HEK293 (cell line): ENCODE measurements around the gene MS4A18.

ENCODE experiments used
- CTCF ChIA-PET: fragments of 350-600 bp; formaldehyde crosslinking; extraction: SDS; loops from one replicate; lab custom pipeline; 2021; ENCODE audit warnings: antibody characterized with exemption; lab: Yijun Ruan, JAX
- POLR2A ChIA-PET: fragments of 300-600 bp; formaldehyde crosslinking; extraction: SDS; loops from one replicate; lab custom pipeline; 2020; ENCODE audit warnings: antibody characterized with exemption, inconsistent platforms; lab: Yijun Ruan, JAX
- H3K27ac ChIP-seq: fragments of 200-500 bp; sonication (Bioruptor generic); 2 replicates; pipeline ENCODE4 v1.5.1; 2014; ENCODE audit warnings: low read depth, low read length, control low read depth, inconsistent platforms; ENCODE audit errors: extremely low read depth
- H3K36me3 ChIP-seq, 2 experiments: fragments of 200-500 bp in 1 of 2; sonication (Bioruptor generic) in 1 of 2; 1 replicate in 1 of 2; 2 replicates in 1 of 2; pipeline ENCODE4 v1.5.1; 2014 to 2017; ENCODE audit warnings: inconsistent platforms in 2 of 2, low read length in 2 of 2; ENCODE audit not compliant: control insufficient read depth in 2 of 2, insufficient read depth in 1 of 2
- H3K4me1 ChIP-seq: fragments of 200-500 bp; sonication (Bioruptor generic); 2 replicates; pipeline ENCODE4 v1.5.1; 2014; ENCODE audit warnings: mild to moderate bottlenecking, low read length, inconsistent platforms; ENCODE audit not compliant: control insufficient read depth, insufficient read depth
- H3K4me3 ChIP-seq: 2 replicates; pipeline ENCODE4 v1.5.1; 2011; ENCODE audit warnings: low read depth, mild to moderate bottlenecking, control low read depth, low read length, moderate library complexity
- H3K9me3 ChIP-seq: fragments of 200-500 bp; sonication (Bioruptor generic); 2 replicates; pipeline ENCODE4 v1.5.1; 2014; ENCODE audit warnings: low read depth, low read length, inconsistent platforms; ENCODE audit not compliant: control insufficient read depth, insufficient read depth
- HOXD13 ChIP-seq: sonication (generic); formaldehyde crosslinking; IDR thresholded peaks from 2 replicates; pipeline ENCODE4 v1.8.0; 2022; ENCODE audit warnings: missing genetic modification reagents, borderline replicate concordance
- PRDM6 ChIP-seq: fragments of 450-650 bp; formaldehyde crosslinking; IDR thresholded peaks from 2 replicates; pipeline ENCODE4 v1.5.1; 2017; ENCODE audit warnings: missing biosample characterization, missing genetic modification characterization
- SP3 ChIP-seq: fragments of 450-650 bp; formaldehyde crosslinking; IDR thresholded peaks from 2 replicates; pipeline ENCODE4 v1.5.1; 2016; ENCODE audit warnings: missing biosample characterization, missing genetic modification characterization
- ZBTB8A ChIP-seq: fragments of 450-650 bp; formaldehyde crosslinking; IDR thresholded peaks from 2 replicates; pipeline ENCODE4 v1.5.1; 2016; ENCODE audit warnings: missing biosample characterization, missing genetic modification characterization
- ZNF169 ChIP-seq: fragments of 450-650 bp; formaldehyde crosslinking; IDR thresholded peaks from 2 replicates; pipeline ENCODE4 v1.5.1; 2016; ENCODE audit warnings: missing biosample characterization, missing genetic modification characterization
- ZNF362 ChIP-seq: fragments of 450-650 bp; formaldehyde crosslinking; IDR thresholded peaks from 2 replicates; pipeline ENCODE4 v1.5.1; 2016; ENCODE audit warnings: missing biosample characterization, missing genetic modification characterization
- ZNF394 ChIP-seq: fragments of 450-650 bp; formaldehyde crosslinking; IDR thresholded peaks from 2 replicates; pipeline ENCODE4 v1.5.1; 2016; ENCODE audit warnings: missing biosample characterization, missing genetic modification characterization, mild to moderate bottlenecking, moderate library complexity, borderline replicate concordance
- ZNF404 ChIP-seq: fragments of 450-650 bp; formaldehyde crosslinking; IDR thresholded peaks from 2 replicates; pipeline ENCODE4 v1.5.1; 2017; ENCODE audit warnings: missing biosample characterization, missing genetic modification characterization
- ZNF423 ChIP-seq: fragments of 450-650 bp; formaldehyde crosslinking; IDR thresholded peaks from 2 replicates; pipeline ENCODE4 v1.5.1; 2016; ENCODE audit warnings: missing biosample characterization, missing genetic modification characterization
- ZNF518A ChIP-seq: fragments of 450-650 bp; formaldehyde crosslinking; conservative IDR thresholded peaks from 2 replicates; pipeline ENCODE4 v1.5.1; 2016; ENCODE audit warnings: low read depth, missing biosample characterization, missing genetic modification characterization
- ZNF654 ChIP-seq: fragments of 450-650 bp; formaldehyde crosslinking; IDR thresholded peaks from 2 replicates; pipeline ENCODE4 v1.5.1; 2016; ENCODE audit warnings: low read depth, missing biosample characterization, missing genetic modification characterization
- ZNF658 ChIP-seq: fragments of 450-650 bp; formaldehyde crosslinking; IDR thresholded peaks from 2 replicates; pipeline ENCODE4; 2016; ENCODE audit warnings: missing biosample characterization, missing genetic modification characterization
- ZNF660 ChIP-seq: fragments of 450-650 bp; IDR thresholded peaks from 2 replicates; pipeline ENCODE4 v1.5.1; 2018; ENCODE audit warnings: missing biosample characterization, mild to moderate bottlenecking, missing genetic modification characterization
- ZSCAN16 ChIP-seq: fragments of 450-650 bp; formaldehyde crosslinking; IDR thresholded peaks from 2 replicates; pipeline ENCODE4 v1.5.1; 2016; ENCODE audit warnings: missing biosample characterization, missing genetic modification characterization

MS4A18 gene

GRCh38 chr11:60775420-60775961, 51.0 kb downstream of the MS4A18 start (continued):
- 0 out of 2 replicates have a peak, but pooled peaks have one; percentile 24 for TF ChIP-seq ZBTB8A (tag by site-specific recombination)
- peak; percentile 92 for TF ChIP-seq ZNF654 (tag by site-specific recombination)

GRCh38 chr11:60776167-60776566, 51.6 kb downstream of the MS4A18 start:
- POLR2A ChIA-PET = interaction anchor here (1.4 kb wide), 1 partner anchor 111 kb away, joined by 4 read pairs; no protein-coding TSS in a partner anchor
- no peak overlapping the region for H3K4me3 ChIP-seq
- no peaks in the 10 kb centered on the region for H3K4me1 ChIP-seq
- no peaks in the 10 kb centered on the region for H3K9me3 ChIP-seq
- no peak for TF ChIP-seq ZNF394 (tag by site-specific recombination)
- TF ChIP-seq ZNF169 (tag by site-specific recombination) = no peak
- TF ChIP-seq ZNF660 (tag by site-specific recombination) = no peak
- TF ChIP-seq ZNF404 = no peak
- no peak for TF ChIP-seq ZNF362
- TF ChIP-seq SP3 (tag by site-specific recombination) = no peak
- TF ChIP-seq ZNF518A (tag by site-specific recombination) = no peak
- no peak for TF ChIP-seq ZNF658 (tag by site-specific recombination)
- no peak for TF ChIP-seq PRDM6 (tag by site-specific recombination)
- TF ChIP-seq HOXD13 (CRISPR knock-in tag) = no peak
- no peak for TF ChIP-seq ZSCAN16 (tag by site-specific recombination)
- TF ChIP-seq, all 188 proteins: peak for 0
- H3K36me3 ChIP-seq = no peaks in the 10 kb centered on the region
- CTCF ChIA-PET = interaction anchor here (0.6 to 6.7 kb wide), 16 partner anchors 9 to 615 kb away, joined by 3 to 34 read pairs (median 6); partner anchors contain the start of gene MS4A10
- H3K27ac ChIP-seq = no peak overlapping the region

GRCh38 chr11:60777106-60777505, 52.6 kb downstream of the MS4A18 start:
- POLR2A ChIA-PET = interaction anchor here (1.5 kb wide), 1 partner anchor 137 kb away, joined by 3 read pairs; the partner anchor contains the start of gene TMEM109
- H3K4me3 ChIP-seq = no peak overlapping the region
- H3K36me3 ChIP-seq = no peaks in the 10 kb centered on the region
- no peak for TF ChIP-seq ZNF423
- TF ChIP-seq, all 188 proteins: peak for 0
- no peaks in the 10 kb centered on the region for H3K9me3 ChIP-seq
- no peak overlapping the region for H3K27ac ChIP-seq
- no peaks in the 10 kb centered on the region for H3K4me1 ChIP-seq
- CTCF ChIA-PET = interaction anchor here (0.7 to 6.7 kb wide), 12 partner anchors 8 to 479 kb away, joined by 3 to 34 read pairs (median 9); partner anchors contain the start of gene MS4A10
